Left renal pelvis (tissue), 4 donors: Measurements from ENCODE around the gene MYO5A. TPM values are rescaled to one million over a fixed set of nuclear protein-coding genes. Genes with fewer than 3 reads are reported as not detected.
"Not testable (repeated sequence)": the region's sequence is repeated elsewhere in the genome, so short reads cannot be mapped to it uniquely, and the experiment has no call there.

Experiments used
- DNase-seq, 4 donors: peaks; one replicate each; pipeline ENCODE4 v3.0.0-alpha.2; 2013; ENCODE audit warnings: low read depth in 4 of 4, low spot score in 3 of 4
- polyA plus RNA-seq, 4 donors: library from polyadenylated mRNA; unstranded; fragments of 120-200 nt; gene quantifications; one replicate each; pipeline ENCODE4 v1.2.1, GENCODE V29; 2013; ENCODE audit not compliant: insufficient read length in 4 of 4

MYO5A gene
- polyA plus RNA-seq, 4 donors, result 7.2 to 10.4 (median 8.0) TPM

DNA sequence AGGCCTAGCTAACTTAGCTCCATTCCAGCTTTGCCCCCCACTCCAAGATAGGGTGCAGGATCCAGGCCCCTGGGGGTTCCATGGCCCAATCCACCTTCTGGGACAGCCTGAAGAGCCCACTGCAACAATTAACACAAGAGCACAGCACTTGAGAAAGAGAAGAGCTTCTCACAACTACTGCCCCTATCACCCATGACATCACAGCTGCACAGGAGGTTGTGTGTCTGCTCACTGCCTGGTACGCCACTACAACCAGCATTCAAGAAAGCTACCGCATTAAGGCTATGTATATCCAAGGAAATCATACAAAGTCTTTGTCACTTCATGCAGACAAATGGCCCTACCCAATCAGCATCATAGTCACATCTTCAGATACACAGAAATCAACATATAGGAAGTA lies 62.0 kb downstream of the MYO5A start:
- no peak for DNase-seq

DNA sequence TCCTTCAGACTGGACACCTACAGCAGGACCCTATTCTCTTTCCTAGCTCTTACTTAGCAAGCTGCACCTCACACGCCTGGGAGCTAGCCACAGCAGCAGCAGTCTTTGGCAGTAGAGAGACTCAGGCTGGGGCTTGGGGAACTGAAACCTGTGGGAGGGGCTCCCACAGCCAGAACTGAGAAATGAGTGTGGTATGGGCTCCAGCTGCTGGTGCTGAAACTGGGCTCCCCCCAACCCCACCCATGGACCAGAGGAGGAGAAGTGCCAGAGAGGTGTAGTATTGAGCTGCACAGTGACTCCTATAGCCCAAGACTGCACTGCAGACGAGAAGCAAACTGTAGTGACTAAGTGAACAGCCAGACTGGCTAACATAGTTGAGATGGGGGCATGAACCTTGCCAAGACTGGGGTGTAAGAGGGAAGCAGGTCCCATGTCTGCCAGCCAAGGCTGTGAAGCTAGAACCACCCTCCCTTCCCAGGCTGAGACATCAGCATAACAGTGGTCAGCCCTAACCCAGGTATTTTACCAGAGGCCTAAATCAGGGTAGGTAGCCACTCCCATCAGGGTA lies 62.5 kb downstream of the MYO5A start:
- no peak for DNase-seq

DNA sequence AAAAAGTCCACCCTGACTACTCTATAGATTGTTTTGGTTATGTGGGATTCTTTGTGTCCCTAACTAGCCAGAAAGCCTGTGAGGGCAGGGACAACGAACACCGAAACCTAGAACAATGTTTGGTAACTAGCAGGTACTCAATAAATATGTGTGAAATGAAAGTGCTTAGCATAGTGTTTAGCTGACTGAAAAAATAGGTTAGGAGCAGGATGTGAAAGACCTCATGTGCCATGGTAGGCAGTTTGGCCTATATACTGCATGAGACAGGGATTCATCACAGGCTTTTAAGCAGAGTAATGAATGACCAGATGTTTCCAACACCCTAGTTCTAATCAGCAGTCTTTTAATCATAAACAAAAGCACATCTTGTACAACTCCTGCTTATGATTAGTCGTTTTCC lies 64.2 kb downstream of the MYO5A start:
- no peak for DNase-seq

DNA sequence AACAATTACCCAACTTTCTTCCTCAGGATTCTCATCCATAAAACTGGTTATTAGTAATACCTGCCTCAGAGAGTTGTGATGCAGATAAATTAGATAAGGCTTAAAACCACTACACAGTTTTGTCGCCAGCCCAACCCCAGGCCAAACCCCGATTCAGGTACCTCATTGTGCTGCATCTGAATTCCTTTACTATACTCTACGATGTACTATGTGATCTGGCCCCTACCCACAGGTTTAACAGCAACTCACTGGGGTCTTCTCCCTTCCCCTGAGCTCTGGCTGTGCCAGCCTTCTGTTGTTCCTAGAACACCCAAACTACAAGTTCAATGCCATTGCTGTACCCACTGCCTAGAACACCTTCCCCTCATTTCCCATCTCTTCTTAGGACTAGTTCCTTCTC lies 64.6 kb downstream of the MYO5A start:
- DNase-seq, result no peak

DNA sequence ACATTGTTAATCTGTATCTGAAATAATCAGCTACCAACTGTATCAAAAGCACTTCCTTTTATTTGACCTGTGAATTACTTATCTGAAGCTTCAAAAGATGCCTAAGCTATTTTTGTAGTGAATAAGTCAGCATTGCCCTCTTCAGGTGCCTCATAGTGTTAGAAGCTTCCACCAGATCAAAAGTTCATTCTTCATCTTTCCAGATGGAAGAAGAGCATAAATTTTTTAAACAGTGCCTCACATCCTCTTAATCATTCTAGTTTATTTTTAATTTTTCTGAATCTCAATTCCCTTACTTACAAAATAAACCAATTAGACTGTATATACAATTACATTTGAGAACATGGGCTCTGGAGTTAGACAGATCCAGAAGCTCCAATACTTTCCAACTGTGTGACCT lies 65.0 kb downstream of the MYO5A start:
- no peak for DNase-seq

DNA sequence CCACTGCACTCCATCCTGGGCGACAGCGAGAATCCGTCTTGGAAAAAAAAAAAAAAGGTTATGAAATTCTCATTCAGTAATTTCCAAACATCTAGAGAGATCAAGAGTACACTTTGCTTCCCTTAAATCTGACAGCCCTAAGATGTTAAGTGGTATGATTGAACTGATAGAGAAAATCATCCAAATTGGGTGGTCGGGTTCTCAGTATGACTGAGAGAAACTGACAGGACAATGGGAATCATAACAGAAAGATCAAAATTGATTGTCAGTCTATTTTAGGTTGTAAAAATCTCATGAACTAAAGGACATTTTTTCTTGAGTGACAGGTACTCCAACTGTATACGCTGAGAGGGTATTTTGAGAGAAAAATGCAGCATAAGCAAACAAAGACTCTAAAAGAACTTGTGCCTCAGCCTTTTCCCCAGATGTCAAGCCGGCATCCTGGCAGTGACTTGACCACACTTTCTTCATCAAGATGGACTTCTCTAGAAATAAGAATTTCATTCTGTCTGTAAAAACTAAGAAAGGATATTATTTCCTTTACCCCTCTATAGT lies 65.8 kb downstream of the MYO5A start:
- no peak for DNase-seq

DNA sequence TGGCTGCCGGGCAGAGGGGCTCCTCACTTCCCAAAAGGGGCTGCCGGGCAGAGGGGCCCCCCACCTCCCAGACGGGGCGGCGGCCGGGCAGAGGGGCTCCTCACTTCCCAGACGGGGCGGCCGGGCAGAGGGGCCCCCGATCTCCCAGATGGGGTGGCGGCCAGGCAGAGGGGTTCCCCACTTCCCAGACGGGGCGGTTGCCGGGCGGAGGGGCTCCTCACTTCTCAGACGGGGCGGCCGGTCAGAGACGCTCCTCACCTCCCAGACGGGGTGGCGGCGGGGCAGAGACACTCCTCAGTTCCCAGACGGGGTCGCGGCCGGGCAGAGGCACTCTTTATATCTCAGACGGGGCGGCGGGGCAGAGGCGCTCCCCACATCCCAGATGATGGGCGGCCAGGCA lies 69.0 kb downstream of the MYO5A start:
- not testable (repeated sequence) for DNase-seq

DNA sequence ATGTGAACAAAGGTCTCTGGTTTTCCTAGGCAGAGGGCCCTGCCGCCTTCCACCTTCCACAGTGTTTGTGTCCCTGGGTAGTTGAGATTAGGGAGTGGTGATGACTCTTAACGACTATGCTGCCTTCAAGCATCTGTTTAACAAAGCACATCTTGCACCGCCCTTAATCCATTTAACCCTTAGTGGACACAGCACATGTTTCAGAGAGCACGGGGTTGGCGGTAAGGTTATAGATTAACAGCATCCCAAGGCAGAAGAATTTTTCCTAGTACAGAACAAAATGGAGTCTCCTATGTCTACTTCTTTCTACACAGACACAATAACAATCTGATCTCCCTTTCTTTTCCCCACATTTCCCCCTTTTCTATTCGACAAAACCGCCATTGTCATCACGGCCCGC lies 69.4 kb downstream of the MYO5A start:
- not testable (repeated sequence) for DNase-seq

DNA sequence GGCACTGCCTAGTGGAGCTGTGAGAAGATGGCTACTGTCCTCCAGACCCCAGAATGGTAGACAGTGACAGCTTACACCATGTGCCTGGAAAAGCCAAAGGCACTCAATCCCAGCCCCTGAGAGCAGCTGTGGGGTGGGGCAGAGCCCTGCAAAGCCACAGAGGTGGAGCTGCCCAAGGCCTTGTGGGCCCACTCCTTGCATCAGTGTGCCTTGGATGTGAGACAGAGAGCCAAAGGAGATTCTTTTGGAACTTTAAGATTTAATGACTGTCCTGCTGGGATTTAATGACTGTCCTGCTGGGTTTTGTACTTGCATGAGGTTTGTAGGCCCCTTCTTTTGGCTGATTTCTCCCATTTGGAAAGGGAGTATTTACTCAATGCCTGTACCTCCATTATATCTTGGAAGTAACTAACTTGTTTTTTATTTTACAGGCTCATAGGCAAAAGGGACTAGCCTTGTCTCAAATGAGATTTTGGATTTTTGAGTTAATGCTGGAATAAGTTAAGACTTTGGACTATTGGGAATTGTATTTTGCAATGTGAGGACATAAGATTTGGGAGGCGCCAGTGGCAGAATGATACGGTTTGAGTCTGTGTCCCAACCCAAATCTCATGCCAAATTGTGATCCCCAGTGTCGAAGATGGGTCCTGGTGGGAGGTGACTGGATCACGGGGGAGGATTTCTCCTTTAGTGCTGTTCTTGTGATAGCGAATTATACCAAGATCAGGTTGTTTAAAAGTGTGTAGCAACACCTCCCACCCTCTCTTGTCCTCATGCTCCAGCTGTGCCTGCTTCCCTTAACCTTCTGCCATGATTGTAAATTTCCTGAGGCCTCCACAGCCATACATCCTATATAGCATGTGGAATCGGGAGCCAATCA lies 80.4 kb downstream of the MYO5A start:
- DNase-seq, result no peak

DNA sequence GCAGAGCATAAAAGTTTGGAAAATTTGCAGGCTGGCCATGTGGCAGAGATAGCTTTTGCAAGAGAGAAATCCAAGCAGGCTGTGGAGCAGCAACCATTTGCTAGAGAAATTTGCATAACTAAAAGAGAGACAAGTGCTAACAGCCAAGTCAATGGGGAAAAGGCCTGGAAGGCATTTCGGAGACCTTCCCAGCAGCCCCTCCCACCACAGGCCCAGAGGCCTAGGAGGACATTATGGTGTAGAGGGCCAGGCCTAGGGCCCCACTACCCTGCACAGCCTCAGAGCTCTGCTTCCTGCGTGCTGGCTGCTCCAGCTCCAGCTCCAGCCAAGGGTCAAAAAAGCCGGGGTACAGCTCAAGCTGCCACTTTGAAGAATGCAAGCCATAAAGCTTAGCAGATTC lies 82.7 kb downstream of the MYO5A start:
- no peak for DNase-seq

DNA sequence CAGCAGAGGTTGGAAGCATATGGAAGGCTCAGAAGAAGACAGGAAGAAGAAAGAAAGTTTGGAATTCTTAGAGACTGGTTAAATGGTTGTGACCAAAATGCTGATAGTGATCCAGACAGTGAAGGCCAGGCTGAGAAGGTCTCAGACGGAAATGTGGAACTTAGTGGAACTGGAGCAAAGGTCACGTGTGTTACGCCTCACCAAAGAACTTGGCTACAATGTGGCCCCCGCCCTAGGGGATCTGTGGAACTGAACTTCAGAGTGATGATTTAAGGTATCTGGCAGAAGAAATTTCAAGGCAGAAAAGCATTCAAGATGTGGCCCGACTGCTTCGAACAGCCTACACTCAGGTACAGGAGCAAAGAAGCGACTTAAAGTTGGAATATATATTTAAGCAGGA lies 83.1 kb downstream of the MYO5A start:
- DNase-seq, result no peak

DNA sequence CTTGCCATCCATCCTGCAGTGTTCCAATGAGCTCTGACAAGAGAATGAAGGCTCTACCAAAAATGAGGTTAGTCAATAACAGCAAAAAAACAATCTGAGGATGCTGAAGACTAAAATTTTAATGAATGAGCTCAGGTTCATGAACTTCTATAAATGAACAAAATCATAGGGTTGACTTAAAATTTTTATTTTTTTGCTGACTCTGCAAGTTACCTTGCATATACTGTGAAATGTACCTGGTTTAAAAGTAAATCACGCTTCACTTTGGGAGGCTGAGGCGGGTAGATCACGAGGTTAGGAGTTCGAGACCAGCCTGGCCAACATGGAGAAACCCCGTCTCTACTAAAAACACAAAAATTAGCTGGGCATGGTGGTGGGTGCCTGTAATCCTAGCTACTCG lies 85.5 kb downstream of the MYO5A start:
- DNase-seq, result not testable (repeated sequence)

DNA sequence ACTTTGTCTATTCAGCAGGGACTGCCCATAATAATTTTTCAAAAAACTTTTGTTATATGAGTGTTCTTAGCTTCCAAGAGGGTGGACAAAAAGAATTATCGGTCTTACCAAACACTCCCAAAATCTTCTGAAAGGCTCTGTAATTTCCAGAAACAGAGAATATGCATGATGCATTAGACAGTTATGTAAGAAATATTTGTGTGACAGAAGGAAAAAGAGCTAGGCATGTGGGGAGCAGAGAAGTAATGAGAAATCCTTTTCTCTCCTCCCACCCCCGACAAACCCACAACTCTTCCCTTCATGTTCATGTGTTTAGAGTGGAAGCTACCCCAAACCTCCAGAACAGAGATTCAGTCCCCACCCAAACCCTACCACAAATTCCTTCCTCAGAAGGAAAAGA lies 86.8 kb downstream of the MYO5A start:
- DNase-seq, result no peak

DNA sequence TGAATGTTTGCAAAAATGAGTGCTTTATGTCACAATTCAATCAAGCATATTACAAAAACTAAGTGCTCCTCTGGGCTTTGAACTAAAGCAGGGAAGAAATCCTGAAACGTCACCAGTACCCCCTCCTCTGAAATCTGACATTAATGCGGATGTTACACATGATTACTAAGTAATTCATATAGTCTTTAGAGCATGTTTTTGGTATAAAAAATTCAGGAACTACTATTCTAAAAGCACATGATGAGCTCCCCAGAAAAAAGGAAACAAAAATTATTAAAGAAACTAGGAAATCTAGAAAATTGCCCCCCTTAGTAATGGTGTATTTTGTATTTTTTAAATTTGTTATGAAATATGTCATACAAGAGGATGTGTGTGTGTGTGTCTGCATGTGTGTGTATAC lies 87.7 kb downstream of the MYO5A start:
- DNase-seq, result no peak

DNA sequence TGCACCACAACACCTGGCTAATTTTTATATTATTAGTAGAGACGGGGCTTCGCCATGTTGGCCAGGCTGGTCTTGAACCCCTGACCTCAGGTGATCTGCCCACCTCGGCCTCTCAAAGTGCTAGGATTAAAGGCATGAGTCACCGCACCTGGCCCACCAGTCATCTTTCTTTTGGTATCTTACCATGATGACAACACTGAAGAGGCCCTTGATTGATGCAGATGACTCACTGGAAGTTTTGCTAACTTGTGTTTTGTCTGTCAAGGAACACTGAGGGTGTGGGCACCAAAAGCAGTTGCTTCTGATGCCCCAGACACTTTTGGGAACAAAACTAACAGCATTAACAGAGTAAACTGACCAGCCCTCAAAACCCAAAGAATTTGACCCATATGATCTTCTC lies 88.3 kb downstream of the MYO5A start:
- DNase-seq, result no peak

DNA sequence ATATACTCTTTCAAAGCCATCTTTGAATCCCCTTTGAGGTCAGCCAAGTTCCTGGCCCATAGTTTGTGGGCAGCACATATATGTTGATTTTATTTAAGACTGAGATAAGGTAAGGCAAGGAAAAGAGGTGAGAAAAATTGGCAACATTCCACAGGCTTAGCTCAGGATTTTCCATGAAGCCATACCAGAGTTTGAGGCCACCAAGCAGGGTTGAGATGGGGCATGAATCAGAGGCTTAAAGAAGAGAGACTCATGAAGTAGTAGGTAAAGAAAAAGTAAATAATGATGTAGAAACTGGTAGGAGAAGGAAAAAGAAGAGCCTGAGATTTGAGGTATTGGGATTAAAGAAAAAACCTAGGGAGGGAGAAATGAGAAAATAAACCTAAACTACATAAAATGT lies 89.2 kb downstream of the MYO5A start:
- DNase-seq, result no peak

DNA sequence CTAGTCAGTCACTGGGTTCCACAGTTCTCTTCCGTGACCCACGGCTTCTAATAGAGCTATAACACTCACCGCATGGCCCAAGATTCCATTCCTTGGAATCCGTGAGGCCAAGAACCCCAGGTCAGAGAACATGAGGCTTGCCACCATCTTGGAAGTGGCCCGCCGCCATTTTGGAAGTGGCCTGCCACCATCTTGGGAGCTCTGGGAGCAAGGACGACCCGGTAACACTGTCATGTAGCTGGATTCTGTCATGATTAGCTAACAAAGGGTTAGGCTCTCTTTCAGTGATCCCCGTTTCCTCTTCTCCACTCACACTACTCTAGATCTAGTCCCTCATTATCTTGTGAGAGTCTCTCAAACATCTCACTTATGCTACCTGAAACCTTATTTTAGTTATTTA lies 89.6 kb downstream of the MYO5A start:
- not testable (repeated sequence) for DNase-seq

DNA sequence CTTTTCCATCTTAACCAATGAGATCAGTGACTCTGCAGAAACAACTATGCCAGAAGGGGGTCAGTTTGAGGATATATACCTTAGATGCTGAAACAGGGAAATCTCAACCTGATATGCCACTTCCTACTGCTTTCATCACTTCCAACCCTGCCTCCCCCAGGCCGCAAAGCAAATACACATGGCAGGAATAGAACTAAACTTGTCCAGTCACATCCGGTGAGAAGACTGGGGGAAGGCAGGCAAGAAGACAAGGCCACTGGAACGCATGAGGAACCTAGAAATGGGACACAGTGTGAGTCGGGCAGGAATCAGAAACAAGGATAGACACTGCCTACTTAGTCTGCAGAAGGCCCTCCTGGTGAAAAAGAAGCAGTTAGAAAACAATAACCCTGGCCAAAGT lies 90.6 kb downstream of the MYO5A start:
- DNase-seq, result no peak

DNA sequence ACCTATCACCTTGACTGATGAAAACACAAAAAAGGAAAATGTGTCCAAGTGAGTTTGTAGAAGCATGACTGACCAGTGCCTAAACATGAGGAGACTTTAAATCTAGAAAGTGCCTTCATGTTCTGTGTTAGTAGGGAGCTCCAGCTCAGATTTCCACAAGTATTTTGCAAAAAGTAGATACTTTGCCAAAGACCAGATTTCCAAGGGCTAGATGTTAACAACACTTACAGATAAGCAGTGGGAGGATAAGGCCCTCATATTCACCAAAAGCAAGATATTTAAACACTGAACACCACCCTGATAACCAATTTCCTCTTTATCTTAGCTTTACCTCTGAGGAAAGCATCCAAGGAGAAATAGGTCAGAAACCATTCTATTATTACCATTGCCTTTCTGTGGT lies 91.0 kb downstream of the MYO5A start:
- no peak for DNase-seq

DNA sequence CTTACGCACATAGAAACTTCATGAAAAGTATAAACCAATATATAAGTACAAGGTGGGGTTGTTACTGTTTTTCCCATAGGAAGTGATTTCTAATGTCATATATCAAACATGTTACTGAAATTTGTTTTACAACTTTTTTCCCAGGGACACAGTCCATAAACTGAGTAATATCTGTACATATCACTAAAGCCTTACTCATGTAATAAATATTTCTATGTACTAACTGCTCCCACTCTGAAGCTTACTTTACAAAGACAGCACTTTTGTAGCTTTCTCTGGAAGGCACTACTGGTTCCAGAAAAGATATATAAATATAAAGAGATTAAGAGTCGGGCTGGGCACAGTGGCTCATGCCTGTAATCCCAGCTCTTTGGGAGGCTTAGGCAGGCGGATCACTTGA lies 91.7 kb downstream of the MYO5A start:
- DNase-seq, result no peak

DNA sequence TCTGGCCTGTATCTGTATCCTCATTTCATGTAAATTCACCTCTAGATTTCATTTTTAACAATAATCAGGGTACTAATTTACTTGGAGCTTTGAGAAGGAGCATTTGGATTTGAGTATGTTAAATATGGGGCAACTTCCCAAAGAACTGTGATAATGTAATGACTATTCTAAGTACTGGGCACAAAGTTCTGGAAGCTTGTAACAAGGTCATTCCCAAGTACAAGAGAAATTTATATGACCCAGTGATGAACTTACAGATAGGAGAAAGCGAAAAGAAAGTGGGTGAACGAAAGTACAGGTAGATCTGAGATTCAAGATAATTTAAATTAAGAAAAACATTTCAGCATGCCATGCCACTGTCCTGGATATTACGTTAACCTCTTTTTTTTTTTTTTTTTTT lies 93.8 kb downstream of the MYO5A start:
- no peak for DNase-seq

DNA sequence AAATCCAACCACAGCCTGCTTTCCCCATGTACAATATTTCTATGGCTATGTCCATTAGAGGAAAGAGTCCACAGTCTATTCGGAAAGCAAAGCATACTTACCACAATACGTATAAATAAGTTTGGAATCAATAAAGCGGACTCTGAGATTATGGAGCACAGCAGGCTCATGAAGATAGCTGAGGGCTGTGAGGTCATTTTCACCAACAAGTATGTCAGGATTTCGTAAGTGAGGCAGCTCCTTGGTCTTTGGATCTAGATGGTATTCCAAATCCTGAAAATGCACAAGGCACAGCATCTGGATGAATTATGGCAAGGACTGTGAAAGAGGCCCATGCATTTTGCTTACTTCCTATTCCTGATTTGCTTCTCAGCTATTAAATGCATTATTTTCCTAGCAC lies 100.4 kb downstream of the MYO5A start:
- DNase-seq, result no peak
